PFSK-1 (cell line): ENCODE data around the gene TLE3.

Experiments
- TAF1 ChIP-seq: IDR thresholded peaks from 2 replicates; pipeline ENCODE4 v1.6.1; 2012; ENCODE audit warnings: low read length, control low read depth, borderline replicate concordance; ENCODE audit not compliant: insufficient read depth
- TF ChIP-seq, protein P1 (sequence below), 2 experiments: IDR thresholded peaks; 2 replicates each; pipeline versions ENCODE4 v1.6.1 to v1.8.0; 2011 to 2012; ENCODE audit warnings: low read depth in 2 of 2, low read length in 2 of 2, control low read depth in 1 of 2, inconsistent platforms in 1 of 2, mild to moderate bottlenecking in 1 of 2, moderate library complexity in 1 of 2; ENCODE audit not compliant: insufficient read depth in 1 of 2

DNA sequence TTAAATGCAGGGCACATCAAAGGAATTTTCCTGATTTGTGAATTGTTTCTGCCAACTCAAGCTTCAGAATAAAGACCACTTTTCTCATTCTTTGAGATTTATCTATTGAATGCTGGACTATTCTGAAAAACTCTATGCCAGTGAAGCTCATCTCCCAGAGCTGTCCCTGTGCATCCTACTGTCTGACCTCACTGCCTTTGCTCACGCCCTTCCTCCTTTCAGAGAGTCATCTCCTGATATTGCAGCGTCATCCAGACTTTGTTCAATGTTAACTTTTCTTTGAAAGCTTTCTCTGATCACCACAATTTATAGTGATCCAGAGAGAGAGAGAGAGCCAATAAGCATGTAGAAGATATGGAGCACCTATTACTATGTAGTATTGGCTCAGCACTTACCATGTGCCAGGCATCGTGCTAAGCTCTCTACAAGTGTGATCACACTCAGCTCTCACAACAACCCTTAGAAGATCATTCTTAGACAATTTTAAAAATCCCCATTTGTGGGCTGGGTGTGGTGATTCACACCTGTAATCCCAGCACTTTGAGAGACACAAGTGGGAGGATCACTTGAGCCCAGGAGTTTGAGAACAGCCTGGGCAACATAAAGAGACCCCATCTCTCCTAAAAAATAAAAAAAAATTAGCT is 30.2 kb upstream of the TLE3 start:
- TF ChIP-seq, protein P1, sequence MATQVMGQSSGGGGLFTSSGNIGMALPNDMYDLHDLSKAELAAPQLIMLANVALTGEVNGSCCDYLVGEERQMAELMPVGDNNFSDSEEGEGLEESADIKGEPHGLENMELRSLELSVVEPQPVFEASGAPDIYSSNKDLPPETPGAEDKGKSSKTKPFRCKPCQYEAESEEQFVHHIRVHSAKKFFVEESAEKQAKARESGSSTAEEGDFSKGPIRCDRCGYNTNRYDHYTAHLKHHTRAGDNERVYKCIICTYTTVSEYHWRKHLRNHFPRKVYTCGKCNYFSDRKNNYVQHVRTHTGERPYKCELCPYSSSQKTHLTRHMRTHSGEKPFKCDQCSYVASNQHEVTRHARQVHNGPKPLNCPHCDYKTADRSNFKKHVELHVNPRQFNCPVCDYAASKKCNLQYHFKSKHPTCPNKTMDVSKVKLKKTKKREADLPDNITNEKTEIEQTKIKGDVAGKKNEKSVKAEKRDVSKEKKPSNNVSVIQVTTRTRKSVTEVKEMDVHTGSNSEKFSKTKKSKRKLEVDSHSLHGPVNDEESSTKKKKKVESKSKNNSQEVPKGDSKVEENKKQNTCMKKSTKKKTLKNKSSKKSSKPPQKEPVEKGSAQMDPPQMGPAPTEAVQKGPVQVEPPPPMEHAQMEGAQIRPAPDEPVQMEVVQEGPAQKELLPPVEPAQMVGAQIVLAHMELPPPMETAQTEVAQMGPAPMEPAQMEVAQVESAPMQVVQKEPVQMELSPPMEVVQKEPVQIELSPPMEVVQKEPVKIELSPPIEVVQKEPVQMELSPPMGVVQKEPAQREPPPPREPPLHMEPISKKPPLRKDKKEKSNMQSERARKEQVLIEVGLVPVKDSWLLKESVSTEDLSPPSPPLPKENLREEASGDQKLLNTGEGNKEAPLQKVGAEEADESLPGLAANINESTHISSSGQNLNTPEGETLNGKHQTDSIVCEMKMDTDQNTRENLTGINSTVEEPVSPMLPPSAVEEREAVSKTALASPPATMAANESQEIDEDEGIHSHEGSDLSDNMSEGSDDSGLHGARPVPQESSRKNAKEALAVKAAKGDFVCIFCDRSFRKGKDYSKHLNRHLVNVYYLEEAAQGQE (IDR thresholded peaks at IDR 0.05; ENCODE audit: insufficient read depth in 1 of 2, low read depth in 2 of 2, low read length in 2 of 2): no peak
- no peak for TF ChIP-seq TAF1
